Right ventricle myocardium inferior (tissue), 1 donor: ENCODE data around the gene CFAP61. TPM values are rescaled to one million over a fixed set of nuclear protein-coding genes. Genes with fewer than 3 reads are reported as not detected.
"Not testable (repeated sequence)": the region's sequence is repeated elsewhere in the genome, so short reads cannot be mapped to it uniquely, and the experiment has no call there.

ENCODE experiments used
- ATAC-seq: fragments of 200-7000 bp; cut with Tn5 transposase; one replicate; pipeline ENCODE4 v1.9.1; 2020; ENCODE audit warnings: mild to moderate bottlenecking, moderate library complexity
- DNase-seq: peaks from one replicate; pipeline ENCODE4 v3.0.0; 2021; ENCODE audit errors: missing footprints
- intact Hi-C: fragments of 100-400 bp; cut with DNase I; formaldehyde crosslinking; loops from one replicate; pipeline ENCODE4 v1.11.0; 2022
- total RNA-seq: library from RNA; stranded (reverse); fragmentation: NEBNext Ultra II Directional; extraction: Animal tissue kit (Norgen Biotek cat#: 25700); gene quantifications from one replicate; pipeline ENCODE4 v1.2.1, GENCODE V29; 2021
- donor health status: DM: no; HTN: yes; CAD: no; lungs with severe emphysema.

CFAP61 gene
- total RNA-seq, 1 donor from 2014 or later = 27.4 TPM

DNA sequence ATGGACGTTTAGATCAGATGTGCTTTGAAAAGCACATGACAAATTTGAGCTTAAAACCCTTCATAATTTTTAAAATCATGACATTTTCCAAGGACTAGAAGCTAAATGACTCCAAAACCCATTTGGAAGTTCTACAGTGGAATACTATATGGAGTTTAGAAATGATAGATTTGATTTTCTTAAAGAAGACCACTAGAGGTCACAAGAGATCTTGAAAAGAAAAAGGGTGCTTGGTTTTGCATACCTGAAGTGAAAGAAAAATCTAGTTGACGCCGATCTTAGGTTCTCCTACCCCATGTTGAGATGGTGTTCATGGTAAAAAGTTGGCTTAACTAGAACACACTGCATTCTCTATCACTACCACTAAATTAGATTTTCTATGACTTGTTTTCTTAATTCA, 31.5 kb downstream of the CFAP61 start:
- peak; percentile 20 for ATAC-seq
- no peak for DNase-seq
- intact Hi-C loops = loop anchor here (1.0 to 5.0 kb wide), 4 partner anchors 133 to 483 kb away; no protein-coding TSS in a partner anchor

DNA sequence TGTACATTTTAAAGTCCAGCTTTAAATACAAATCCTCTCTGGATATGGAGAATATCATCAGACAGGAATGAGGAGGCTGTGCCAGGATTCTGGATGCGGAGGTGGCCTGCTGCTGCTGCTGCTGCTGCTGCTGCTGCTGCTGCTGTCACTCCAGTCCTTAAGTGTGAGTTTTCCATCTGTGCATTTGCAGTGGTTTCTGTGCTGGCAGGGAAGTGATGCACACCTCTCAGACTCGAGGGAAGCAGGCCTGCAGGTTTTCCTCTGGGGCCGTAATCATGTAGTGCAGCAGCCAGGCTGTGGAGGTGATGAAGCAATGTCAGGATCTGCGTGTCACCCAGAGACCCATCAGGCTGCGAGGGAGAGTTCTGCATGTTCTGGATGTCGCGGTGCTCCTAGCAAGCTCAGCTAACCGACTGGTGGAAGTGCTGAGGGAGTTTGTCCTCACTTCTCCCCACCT, 32.0 kb downstream of the CFAP61 start:
- ATAC-seq (peak; percentile 47), DNase-seq (no peak)
- intact Hi-C loops = loop anchor here (1.0 to 5.0 kb wide), 4 partner anchors 132 to 483 kb away; no protein-coding TSS in a partner anchor

DNA sequence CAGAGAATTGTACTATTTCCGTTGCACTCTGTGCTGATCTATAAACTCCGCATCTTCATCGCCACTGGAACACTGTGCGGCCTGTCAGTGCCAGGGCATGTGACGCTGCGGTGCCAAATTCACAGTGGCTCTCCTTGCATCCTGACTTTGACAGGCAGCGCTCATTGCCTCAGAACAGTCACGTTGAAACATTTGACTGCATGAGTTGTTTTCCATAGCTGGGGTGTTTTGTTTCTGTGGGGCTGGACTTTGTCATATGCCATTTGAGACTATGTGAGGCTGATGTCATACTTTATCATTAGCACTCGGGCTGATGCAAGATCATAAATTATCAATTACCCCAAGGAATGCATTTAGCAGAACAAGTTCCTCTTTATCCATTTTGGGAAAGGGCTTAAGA, 32.7 kb downstream of the CFAP61 start:
- intact Hi-C loops = loop anchor here (2.0 to 5.0 kb wide), 2 partner anchors 132 to 277 kb away; no protein-coding TSS in a partner anchor
- DNase-seq = peak; percentile 73
- peak; percentile 92 for ATAC-seq

DNA sequence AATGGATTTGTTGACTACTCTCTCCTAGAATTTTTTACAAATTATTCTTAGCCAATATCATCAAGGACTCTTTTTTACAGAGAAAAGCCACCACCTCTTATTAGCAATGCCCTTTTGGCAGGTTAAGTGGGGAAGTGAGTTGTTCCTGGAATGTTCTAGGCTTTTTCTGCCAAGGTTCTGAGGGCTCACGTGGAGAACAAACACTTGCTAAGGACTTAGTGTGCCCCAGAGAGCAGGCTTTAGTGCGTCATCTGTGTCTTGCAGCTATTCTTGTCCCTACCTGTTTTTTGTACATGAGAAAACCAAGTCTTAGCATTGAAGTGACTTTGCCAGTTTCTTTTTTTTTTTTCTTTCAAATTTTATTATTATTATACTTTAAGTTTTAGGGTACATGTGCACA, 33.5 kb downstream of the CFAP61 start:
- DNase-seq (no peak), ATAC-seq (peak; percentile 75)
- intact Hi-C loops = loop anchor here (2.0 to 5.0 kb wide), 2 partner anchors 131 to 276 kb away; no protein-coding TSS in a partner anchor

DNA sequence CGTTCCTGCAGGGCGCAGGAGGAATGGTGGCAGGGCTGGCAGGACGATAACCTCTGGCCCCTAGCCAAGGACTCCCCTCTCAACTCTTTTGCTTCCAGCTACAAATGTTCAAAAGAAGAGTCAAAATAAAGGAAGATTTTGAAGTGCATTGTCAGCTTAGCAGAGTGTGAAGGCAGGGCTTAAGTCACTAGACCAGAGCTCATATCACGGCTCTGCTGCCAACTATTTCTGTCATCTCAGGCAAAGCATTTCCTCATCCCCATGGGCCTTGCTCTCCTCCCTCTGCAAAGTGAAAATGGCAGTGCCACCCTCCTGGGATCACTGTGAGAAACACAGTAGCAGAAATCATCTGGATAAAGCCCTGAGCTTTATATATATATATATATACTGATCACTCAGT, 36.7 kb downstream of the CFAP61 start:
- intact Hi-C loops = loop anchor here (5.0 kb wide), 1 partner anchor 273 kb away; no protein-coding TSS in a partner anchor
- DNase-seq (no peak), ATAC-seq (peak; percentile 60)

DNA sequence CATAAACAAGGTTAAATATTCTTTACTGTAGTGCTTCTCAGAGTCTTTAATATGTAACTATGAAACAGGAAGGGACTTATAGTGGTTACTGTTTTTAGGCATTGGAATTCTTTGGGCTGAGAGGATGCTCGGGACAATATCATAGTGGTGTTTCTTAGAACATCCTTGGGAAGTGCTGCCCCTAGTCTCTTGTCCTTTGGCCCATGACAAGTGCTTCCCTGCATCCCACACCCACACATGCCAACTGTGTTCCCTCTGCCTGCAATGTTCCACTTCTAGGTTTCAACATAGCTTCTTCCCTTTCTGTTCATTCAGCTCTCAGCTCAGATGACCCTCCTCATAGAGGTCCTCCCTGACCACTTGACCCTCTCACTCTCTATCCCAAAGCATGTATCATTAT, 37.6 kb downstream of the CFAP61 start:
- ATAC-seq = no peak
- DNase-seq = no peak
- intact Hi-C loops = loop anchor here (5.0 kb wide), 1 partner anchor 272 kb away; no protein-coding TSS in a partner anchor

DNA sequence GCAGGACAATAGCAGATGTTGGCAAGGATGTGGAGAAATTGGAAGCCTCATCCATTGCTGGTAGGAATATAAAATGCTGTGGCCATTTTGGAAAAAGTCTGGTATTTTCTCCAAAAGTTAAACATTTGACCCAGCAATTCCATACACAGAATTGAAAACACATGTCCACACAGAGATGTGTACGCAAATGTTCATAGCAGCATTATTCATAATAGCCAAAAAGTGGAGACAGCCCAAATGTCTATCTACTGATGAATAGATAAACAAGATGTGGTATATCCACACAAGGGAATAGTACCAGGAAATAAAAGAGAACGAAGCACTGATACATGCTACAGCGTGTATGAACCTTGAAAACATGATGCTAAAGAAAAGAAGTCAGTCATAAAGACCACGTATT, 40.5 kb downstream of the CFAP61 start:
- intact Hi-C loops = no loop called here
- DNase-seq (no peak), ATAC-seq (no peak)

DNA sequence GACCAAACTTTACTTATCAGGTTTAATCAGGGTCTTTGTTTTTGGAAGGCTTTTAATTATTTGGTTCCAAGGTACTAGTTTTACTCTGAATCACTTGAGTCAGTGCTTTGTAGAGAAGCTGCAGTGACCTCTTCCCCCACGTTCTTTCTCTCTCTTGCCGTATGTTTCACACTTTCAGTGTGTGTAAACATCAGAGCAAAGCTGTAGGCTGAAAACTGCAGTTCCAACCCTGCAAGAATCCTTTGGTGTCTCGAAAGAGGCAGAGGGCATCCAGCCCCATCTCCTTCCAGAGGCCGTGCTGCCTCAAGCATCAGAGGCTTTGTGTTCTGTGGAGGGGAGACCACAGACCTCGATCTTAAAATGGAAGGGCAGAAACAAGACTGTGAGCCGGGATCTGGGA, 42.1 kb downstream of the CFAP61 start:
- intact Hi-C loops = no loop called here
- ATAC-seq (no peak), DNase-seq (no peak)

DNA sequence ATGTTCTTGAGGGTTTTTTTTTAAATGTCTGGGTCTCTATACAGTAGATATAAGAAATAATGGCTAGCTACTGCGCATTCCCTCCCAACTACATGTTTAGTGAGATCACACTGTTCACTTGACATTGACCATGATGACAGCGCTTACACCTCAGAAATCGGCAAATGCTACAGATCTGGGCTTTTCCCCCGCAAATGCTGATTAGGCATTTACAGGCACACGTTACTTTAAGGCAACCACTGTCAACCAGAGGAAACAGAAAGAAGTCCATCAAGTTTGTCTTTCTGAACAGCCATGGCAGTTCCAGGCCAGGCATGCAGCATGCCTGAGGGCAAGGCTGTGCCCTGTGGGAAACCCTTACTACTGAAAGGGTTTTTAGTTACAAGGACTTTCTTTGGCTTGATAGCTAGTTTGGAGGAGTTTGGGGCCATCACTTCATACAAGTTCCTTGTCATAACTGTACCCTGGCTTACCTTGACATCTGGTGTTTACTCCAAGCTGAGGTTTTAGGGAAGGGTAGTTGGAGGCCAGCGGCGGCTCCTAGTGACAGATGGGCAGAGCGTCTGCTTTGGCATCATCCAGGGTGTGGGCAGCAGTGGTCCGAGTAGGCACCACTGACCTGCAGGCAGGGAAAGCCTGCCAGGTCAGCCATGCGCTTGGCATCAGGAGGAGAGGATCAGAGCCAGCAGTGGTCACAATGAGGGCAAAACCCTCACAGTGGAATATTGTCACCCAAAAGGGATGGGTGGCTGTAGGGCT, 43.0 kb downstream of the CFAP61 start:
- ATAC-seq (no peak), DNase-seq (no peak)
- intact Hi-C loops = no loop called here

DNA sequence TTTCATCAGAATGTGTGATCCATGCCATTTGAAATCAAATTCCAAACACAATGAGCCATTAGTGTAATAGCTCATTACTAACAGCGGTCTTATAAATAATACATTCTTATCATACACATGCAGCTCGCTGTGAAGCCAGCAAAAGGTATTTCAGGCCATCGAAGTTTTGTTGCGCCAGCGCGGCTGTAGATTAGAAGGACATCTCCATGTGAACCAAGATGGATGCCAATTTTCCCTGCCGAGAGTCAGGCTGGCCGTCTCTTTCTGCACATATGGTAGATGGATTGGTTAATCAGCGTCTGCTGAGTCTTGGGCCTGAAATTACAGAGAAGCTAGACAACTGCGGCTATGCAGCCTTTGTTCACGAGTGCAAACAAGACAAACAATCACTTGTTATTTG, 44.1 kb downstream of the CFAP61 start:
- intact Hi-C loops = no loop called here
- no peak for DNase-seq

DNA sequence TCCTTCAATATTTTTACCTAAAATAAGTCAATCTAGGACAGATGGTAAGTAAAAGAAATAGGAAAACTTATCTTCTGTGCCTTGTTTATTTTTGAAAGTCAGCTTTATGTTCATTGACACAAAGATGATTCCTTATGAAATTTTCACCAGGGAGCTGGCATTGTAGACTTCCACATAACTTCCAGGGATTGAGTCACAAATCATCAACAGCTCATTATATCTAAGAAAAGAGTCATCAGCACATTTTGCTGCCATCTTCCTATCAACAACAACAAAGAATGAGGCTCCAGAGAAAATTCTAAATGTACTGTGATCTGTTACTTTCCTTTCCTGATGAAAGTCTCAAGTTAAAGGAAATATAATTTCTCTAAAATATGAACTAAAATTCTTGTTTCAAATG, 48.5 kb downstream of the CFAP61 start:
- DNase-seq = no peak
- ATAC-seq = no peak
- intact Hi-C loops = no loop called here

More for the DNA sequence above, 44.1 kb downstream of the CFAP61 start:
- ATAC-seq = peak; percentile 48

DNA sequence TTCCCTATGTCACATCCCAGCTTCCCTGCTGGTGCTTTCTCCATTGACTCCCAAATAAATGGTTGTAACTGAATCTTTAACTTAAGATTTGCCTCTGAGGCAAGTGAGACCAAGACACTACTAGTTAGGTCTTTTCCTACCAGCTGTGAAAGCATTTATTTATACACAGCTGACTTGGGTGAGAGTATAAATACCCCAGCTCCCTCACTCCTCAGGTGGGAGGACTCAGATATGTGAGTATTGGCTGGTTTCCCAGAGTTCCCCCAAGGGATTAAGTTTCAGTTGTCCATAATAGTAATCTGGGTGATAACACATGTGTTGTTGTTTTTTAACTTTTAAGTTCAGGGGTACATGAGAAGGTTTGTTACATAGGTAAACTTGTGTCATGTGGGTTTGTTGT, 49.8 kb downstream of the CFAP61 start:
- DNase-seq (no peak), ATAC-seq (no peak)
- intact Hi-C loops = no loop called here

DNA sequence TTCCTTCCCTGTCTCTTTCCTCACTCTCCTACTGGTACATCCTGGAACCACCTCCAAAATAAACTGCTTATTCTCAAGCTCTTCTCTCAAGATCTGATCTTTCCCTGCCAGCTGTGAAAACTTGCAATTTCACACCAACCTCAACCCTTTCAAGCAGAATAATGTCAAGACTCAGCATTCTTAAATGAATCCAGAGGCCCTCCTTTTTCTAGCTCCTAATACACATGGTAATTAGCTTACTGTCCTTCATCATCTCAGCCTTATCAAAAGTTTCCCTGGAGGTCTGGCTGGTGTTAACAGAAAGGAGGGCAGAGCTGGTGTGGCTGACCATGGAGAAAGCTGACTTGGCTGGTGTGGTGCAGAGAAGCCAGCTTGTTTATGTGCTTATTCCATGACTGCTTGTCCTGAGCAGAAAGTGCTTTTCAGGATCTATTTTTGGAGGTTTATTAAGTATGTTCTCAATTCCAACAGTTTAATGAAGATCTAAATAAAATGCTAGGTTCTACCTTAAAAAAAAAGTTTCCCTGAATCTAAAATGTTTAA, 50.5 kb downstream of the CFAP61 start:
- no peak for DNase-seq
- intact Hi-C loops = no loop called here
- ATAC-seq = peak; percentile 83

DNA sequence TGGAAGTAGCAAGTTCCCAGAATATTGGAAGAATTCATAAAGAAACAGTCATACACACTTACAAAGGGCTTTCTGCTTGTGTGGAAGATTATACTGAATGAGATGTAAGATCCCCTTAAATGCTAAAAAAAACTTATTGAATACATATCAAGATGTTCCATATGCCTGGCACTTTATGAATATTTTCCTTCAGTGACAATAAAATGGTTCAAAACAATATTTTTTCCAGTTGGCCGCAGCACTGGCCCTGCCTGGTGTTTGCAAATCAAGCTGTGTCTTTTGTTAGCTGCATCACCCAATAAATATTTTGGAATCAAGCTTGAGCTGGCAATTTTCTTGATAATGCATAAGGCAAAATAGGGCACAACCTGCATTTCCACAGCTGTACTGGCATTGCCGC, 51.2 kb downstream of the CFAP61 start:
- DNase-seq (no peak), ATAC-seq (no peak)
- intact Hi-C loops = no loop called here

DNA sequence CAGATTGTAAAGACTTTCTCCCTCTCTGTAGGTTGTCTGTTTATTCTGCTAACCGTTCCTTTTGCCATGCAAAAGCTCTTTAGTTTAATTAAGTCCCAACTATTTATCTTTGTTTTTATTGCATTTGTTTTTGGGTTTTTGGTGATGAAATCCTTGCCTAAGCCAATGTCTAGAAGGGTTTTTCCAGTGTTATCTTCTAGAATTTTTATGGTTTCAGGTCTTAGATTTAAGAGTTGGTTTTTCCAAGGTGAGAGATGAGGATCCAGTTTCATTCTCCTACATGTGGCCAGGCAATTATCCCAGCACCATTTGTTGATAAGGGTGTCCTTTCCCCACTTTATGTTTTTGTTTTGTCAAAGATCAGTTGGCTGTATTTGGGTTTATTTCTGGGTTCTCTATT, 70.9 kb downstream of the CFAP61 start:
- ATAC-seq, intact Hi-C loops, DNase-seq: not testable (repeated sequence)

DNA sequence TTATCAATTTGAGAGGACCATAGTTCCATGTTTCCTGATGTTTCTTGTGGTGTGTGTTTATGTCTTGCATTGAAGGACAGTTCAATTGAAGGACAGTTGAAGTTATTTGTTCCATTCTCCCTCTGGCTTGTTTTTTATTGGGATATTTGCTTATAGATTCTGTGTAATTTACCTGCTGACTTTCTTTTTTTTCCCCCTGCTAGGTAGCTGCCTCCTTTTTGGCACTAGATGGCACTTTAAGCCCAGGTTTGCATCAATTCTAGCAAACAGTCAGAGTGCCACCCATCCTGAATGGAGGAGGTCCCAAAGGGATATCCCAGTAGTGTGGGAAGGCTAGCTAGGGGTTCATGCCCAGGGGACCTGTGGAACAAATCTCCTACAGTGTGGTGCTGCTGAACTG, 78.1 kb downstream of the CFAP61 start:
- intact Hi-C loops = no loop called here
- no peak for ATAC-seq
- DNase-seq = no peak

DNA sequence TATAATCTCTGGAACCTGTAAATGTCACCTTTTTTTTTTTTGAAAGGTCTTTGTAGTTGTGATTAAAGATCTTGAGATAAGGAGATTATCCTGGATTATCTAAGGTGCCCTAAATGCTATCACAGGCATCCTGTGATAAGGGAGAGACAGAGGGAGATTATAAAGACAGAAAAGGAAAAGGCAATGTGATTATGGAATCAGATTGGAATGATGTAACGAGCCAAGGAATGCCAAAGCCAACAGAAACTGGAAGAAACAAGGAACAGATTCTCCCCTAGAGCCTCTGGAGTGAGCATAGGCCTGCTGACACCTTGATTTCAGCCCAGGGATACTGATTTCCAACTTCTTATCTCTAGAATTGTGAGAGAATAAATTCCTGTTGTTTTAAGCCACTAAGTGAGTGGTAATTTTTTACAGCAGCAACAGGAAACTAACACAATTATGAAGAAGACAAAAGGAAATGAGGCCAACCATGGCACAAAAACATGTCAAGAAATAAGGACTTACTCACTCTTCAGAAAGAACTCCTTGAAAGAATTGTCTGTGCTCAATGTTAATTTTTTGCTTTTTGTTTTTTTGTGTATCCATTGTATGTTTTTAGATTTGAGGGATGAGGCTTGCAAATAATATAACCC, 82.7 kb downstream of the CFAP61 start:
- intact Hi-C loops = loop anchor here (5.0 kb wide), 1 partner anchor 77 kb away; no protein-coding TSS in a partner anchor
- ATAC-seq (no peak), DNase-seq (no peak)

DNA sequence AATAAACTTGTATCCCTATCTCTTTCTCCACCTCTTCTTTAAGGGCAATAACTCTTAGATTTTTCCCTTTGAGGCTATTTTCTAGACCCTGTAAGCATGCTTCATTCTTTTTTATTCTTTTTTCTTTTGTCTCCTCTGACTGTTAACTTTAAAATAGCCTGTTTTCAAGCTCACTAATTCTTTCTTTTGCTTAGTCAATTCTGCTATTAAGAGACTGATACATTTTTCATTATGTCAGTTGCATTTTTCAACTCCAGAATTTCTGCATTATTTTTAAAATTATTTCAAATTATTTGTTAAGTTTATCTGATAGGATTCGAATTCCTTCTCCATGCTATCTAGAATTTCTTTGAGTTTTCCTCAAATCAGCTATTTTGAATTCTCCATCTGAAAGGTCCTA, 84.0 kb downstream of the CFAP61 start:
- ATAC-seq (no peak), DNase-seq (no peak)
- intact Hi-C loops = loop anchor here (5.0 kb wide), 1 partner anchor 76 kb away; no protein-coding TSS in a partner anchor

DNA sequence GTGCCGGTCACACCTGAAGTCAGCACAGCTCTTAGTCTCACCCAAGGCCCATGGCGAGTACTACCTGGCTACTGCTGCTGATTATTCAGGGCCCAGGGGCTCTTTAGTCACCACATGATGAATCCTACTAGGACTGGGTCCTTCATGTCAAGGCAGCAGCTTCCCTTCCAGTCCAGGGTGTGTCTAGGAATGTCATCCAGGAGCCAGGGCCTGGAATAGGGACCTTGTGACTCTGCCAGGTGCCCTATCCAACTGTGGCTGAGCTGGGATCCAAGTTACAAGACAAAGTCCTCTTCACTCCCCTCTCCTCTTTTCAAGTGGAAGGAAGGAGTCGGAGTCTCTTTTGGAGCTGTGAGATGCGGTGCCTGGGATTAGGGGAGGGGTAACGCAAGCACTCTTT, 85.5 kb downstream of the CFAP61 start:
- no peak for DNase-seq
- intact Hi-C loops = loop anchor here (1.0 to 5.0 kb wide), 2 partner anchors 50 to 74 kb away; no protein-coding TSS in a partner anchor
- peak; percentile 61 for ATAC-seq
